GM12875 (cell line): Measurements from ENCODE around the gene PEMT.

Experiments used
- H3K4me3 ChIP-seq: one replicate; pipeline ENCODE4 v1.5.1; 2011; ENCODE audit warnings: low read depth, low read length, control low read depth
- CTCF ChIP-seq: IDR thresholded peaks from 2 replicates; pipeline ENCODE4 v1.5.1; 2011; ENCODE audit warnings: low read depth, mild to moderate bottlenecking, control low read depth, inconsistent platforms, low read length, moderate library complexity, borderline replicate concordance; ENCODE audit not compliant: insufficient read depth

The PEMT gene

DNA sequence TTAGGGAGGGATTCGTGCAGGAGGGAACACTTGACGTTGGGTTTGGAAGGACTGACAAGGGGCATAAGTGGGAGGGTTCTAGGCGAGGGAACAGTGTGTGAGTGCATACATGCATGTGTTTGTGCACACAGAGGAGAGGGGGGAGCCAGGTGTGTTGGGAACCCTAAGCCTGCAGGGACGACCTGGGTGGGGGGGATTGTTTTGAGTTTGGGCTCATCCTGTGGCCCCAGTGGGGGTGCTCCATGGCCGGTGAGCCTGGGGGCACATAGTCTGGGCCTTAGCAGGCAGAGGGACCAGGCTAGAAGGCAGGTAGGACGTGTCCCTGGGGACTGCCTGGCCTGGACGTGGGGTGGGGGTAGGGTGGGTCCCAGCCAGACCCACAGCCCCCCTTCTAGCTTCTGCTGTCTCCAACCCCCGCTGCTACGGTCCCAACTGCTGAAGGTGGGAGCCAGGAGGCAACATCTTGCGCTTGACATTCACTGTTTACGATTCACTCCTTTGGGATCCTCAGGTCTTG is 83.4 kb downstream of the PEMT start:
- no peak overlapping the region for H3K4me3 ChIP-seq
- TF ChIP-seq CTCF = no peak

GRCh38 chr17:17507465-17508011 is 84.0 kb downstream of the PEMT start:
- TF ChIP-seq CTCF = no peak
- no peak overlapping the region for H3K4me3 ChIP-seq

- no peak overlapping the region for H3K4me3 ChIP-seq
- TF ChIP-seq CTCF = no peak
Measured at GRCh38 chr17:17506893-17507464, 84.5 kb downstream of the PEMT start.

DNA sequence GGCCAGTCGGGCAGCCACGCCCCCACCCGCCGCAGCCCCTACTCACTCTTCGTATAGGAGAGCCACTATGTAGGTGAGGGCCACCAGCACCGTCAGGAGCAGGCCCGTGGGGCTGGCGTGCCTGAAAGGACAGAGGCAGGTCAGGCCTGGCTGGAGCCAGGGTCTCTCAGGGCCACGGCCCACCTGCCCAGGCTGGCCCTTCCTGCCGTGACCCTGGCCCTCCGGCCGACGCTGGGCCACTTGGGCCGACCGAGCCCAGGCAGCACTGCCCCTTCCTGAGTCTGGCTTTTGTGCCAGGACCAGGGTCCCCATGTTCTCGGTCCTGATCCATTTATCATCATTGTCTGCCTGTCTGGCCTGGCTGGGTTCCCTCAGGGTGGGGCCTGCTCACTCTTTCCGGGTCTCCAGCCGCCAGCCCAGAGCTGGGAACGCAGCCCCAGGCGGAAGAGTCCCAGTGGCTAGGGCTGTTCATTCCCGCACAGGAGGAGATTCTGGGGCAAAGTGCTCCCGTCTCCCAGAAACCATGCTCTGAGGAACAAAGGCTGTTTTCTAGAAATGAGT is 85.2 kb downstream of the PEMT start:
- no peak overlapping the region for H3K4me3 ChIP-seq

GRCh38 chr17:17505610-17506171 is 85.8 kb downstream of the PEMT start:
- H3K4me3 ChIP-seq = no peak overlapping the region
- TF ChIP-seq CTCF = no peak

More for the DNA sequence above, 85.2 kb downstream of the PEMT start:
- TF ChIP-seq CTCF = no peak

- no peak overlapping the region for H3K4me3 ChIP-seq
- TF ChIP-seq CTCF = no peak
Measured at GRCh38 chr17:17505151-17505550, 86.4 kb downstream of the PEMT start.

- TF ChIP-seq CTCF = no peak
- no peak overlapping the region for H3K4me3 ChIP-seq
Measured at GRCh38 chr17:17504341-17505140, 87.0 kb downstream of the PEMT start.
